ENCODE measurements around the gene BHMT2. TPM values are rescaled to one million over a fixed set of nuclear protein-coding genes. Genes with fewer than 3 reads are reported as not detected.

Gene BHMT2
- total RNA-seq, 1 experiment from 2014 or later, result not detected

- no peak overlapping the region for H2AFZ ChIP-seq (ENCODE audit: low read length)
- H3K9me3 ChIP-seq (ENCODE audit: low read length), result no peaks in the 10 kb centered on the region
- H3K9ac ChIP-seq (ENCODE audit: low read length), result no peak overlapping the region
- H3K4me3 ChIP-seq (ENCODE audit: low read length), result no peak overlapping the region
- H3K4me1 ChIP-seq (ENCODE audit: low read length), result no peaks in the 10 kb centered on the region
- no peak for DNase-seq
- no peaks in the 10 kb centered on the region for H3K27me3 ChIP-seq (ENCODE audit: low read length)
- H3K9me2 ChIP-seq (replicated peaks; ENCODE audit: insufficient read depth, low read length), result no peaks in the 10 kb centered on the region
- H4K20me1 ChIP-seq (ENCODE audit: insufficient read depth, low read depth, low read length), result no peaks in the 10 kb centered on the region
- H3K79me2 ChIP-seq (ENCODE audit: low read length), result no peaks in the 10 kb centered on the region
- H3K36me3 ChIP-seq (ENCODE audit: insufficient read depth, low read length), result no peaks in the 10 kb centered on the region
- no peak overlapping the region for H3K27ac ChIP-seq (ENCODE audit: low read length)
- H3K4me2 ChIP-seq (ENCODE audit: low read depth, low read length, poor library complexity, severe bottlenecking), result no peak overlapping the region
Observed at GRCh38 chr5:79111960-79112702, 42.6 kb downstream of the BHMT2 start.

GRCh38 chr5:79112703-79113058 lies 43.1 kb downstream of the BHMT2 start:
- no peaks in the 10 kb centered on the region for H4K20me1 ChIP-seq (ENCODE audit: insufficient read depth, low read depth, low read length)
- H3K27me3 ChIP-seq (ENCODE audit: low read length), result no peaks in the 10 kb centered on the region
- H2AFZ ChIP-seq (ENCODE audit: low read length), result no peak overlapping the region
- no peak overlapping the region for H3K9ac ChIP-seq (ENCODE audit: low read length)
- H3K4me1 ChIP-seq (ENCODE audit: low read length), result no peaks in the 10 kb centered on the region
- no peak overlapping the region for H3K27ac ChIP-seq (ENCODE audit: low read length)
- no peaks in the 10 kb centered on the region for H3K9me2 ChIP-seq (replicated peaks; ENCODE audit: insufficient read depth, low read length)
- no peak overlapping the region for H3K4me3 ChIP-seq (ENCODE audit: low read length)
- DNase-seq, result no peak
- H3K9me3 ChIP-seq (ENCODE audit: low read length), result no peaks in the 10 kb centered on the region
- no peaks in the 10 kb centered on the region for H3K79me2 ChIP-seq (ENCODE audit: low read length)
- no peaks in the 10 kb centered on the region for H3K36me3 ChIP-seq (ENCODE audit: insufficient read depth, low read length)
- H3K4me2 ChIP-seq (ENCODE audit: low read depth, low read length, poor library complexity, severe bottlenecking), result no peak overlapping the region

DNA sequence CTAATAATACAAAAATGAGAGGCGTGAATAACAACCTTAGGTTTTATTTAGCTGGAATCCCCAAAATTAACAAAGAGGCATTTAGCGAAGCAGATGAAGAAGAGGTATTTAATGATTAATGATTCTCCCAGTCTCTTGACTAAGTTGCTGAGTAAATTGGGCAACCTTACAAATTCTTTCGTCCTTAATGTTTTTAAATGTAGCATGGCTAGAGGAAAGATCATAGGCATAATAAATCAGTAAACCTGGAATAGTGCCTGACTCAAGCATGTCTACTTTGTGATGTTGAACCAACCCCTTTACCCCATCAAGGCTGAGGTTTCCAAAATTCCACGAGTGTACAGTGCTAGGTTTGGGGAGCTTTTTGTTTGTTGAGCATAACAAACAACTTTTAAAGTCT lies 49.9 kb downstream of the BHMT2 start:
- Histone ChIP-seq H3K27me3 (ENCODE audit: low read length) (no peaks in the 10 kb centered on the region), H2AFZ (ENCODE audit: low read length) (no peak overlapping the region), H4K20me1 (ENCODE audit: insufficient read depth, low read depth, low read length) (no peaks in the 10 kb centered on the region), H3K9ac (ENCODE audit: low read length) (no peak overlapping the region), H3K4me3 (ENCODE audit: low read length) (no peak overlapping the region), H3K27ac (ENCODE audit: low read length) (no peak overlapping the region), H3K4me1 (ENCODE audit: low read length) (no peaks in the 10 kb centered on the region), H3K9me2 (replicated peaks; ENCODE audit: insufficient read depth, low read length) (no peaks in the 10 kb centered on the region), H3K9me3 (ENCODE audit: low read length) (no peaks in the 10 kb centered on the region), H3K79me2 (ENCODE audit: low read length) (no peaks in the 10 kb centered on the region), H3K4me2 (ENCODE audit: low read depth, low read length, poor library complexity, severe bottlenecking) (no peak overlapping the region), H3K36me3 (ENCODE audit: insufficient read depth, low read length) (no peaks in the 10 kb centered on the region)
- DNase-seq, result peak; percentile 10

DNA sequence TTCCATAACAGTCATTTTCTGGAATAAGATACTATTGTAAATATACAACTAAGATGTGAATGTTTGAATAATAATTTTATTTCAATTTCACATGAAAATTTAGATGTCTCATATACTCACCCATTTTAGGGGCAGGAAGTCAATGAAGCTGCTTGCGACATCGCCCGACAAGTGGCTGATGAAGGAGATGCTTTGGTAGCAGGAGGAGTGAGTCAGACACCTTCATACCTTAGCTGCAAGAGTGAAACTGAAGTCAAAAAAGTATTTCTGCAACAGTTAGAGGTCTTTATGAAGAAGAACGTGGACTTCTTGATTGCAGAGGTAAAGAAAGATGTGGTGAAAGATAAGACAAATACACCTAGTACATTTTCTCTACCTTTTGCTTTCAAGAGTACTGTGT lies 50.7 kb downstream of the BHMT2 start:
- H3K9ac ChIP-seq (ENCODE audit: low read length), result no peak overlapping the region
- H3K27me3 ChIP-seq (ENCODE audit: low read length), result no peaks in the 10 kb centered on the region
- no peaks in the 10 kb centered on the region for H3K4me1 ChIP-seq (ENCODE audit: low read length)
- H3K4me2 ChIP-seq (ENCODE audit: low read depth, low read length, poor library complexity, severe bottlenecking), result no peak overlapping the region
- no peak overlapping the region for H2AFZ ChIP-seq (ENCODE audit: low read length)
- H3K9me2 ChIP-seq (replicated peaks; ENCODE audit: insufficient read depth, low read length), result no peaks in the 10 kb centered on the region
- no peak overlapping the region for H3K27ac ChIP-seq (ENCODE audit: low read length)
- no peaks in the 10 kb centered on the region for H3K79me2 ChIP-seq (ENCODE audit: low read length)
- no peak overlapping the region for H3K4me3 ChIP-seq (ENCODE audit: low read length)
- no peaks in the 10 kb centered on the region for H3K9me3 ChIP-seq (ENCODE audit: low read length)
- no peaks in the 10 kb centered on the region for H4K20me1 ChIP-seq (ENCODE audit: insufficient read depth, low read depth, low read length)
- DNase-seq, result peak; percentile 37
- H3K36me3 ChIP-seq (ENCODE audit: insufficient read depth, low read length), result no peaks in the 10 kb centered on the region

- Histone ChIP-seq H3K27ac (ENCODE audit: low read length) (no peak overlapping the region), H3K36me3 (ENCODE audit: insufficient read depth, low read length) (no peaks in the 10 kb centered on the region), H3K9me3 (ENCODE audit: low read length) (no peaks in the 10 kb centered on the region), H4K20me1 (ENCODE audit: insufficient read depth, low read depth, low read length) (no peaks in the 10 kb centered on the region), H3K4me2 (ENCODE audit: low read depth, low read length, poor library complexity, severe bottlenecking) (no peak overlapping the region), H3K9ac (ENCODE audit: low read length) (no peak overlapping the region), H3K9me2 (replicated peaks; ENCODE audit: insufficient read depth, low read length) (no peaks in the 10 kb centered on the region), H2AFZ (ENCODE audit: low read length) (no peak overlapping the region), H3K4me3 (ENCODE audit: low read length) (no peak overlapping the region), H3K27me3 (ENCODE audit: low read length) (no peaks in the 10 kb centered on the region), H3K4me1 (ENCODE audit: low read length) (no peaks in the 10 kb centered on the region), H3K79me2 (ENCODE audit: low read length) (no peaks in the 10 kb centered on the region)
- DNase-seq, result peak; percentile 35
Observed at GRCh38 chr5:79122973-79123372, 53.4 kb downstream of the BHMT2 start.

DNA sequence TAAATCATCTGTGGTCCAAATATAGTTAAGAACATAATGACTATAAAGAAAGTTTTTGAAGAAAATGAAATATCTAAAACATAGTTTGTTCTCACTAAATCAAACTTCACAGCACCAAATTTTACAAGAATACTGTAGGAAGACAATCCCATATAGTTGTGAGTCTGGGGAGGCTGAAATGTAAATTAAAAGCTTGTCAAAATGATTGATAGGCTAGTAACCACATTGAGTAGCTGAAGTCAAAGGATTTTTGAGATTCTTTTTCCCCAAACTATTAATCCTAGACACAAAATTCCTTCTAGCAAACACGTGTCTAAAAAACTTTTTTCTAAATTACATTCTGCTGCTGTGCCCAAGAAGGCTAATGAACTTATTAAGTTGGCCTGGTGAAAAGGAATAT lies 55.0 kb downstream of the BHMT2 start:
- no peak overlapping the region for H2AFZ ChIP-seq (ENCODE audit: low read length)
- H3K9me2 ChIP-seq (replicated peaks; ENCODE audit: insufficient read depth, low read length), result no peaks in the 10 kb centered on the region
- no peak for DNase-seq
- H3K36me3 ChIP-seq (ENCODE audit: insufficient read depth, low read length), result no peaks in the 10 kb centered on the region
- H3K4me1 ChIP-seq (ENCODE audit: low read length), result no peaks in the 10 kb centered on the region
- H4K20me1 ChIP-seq (ENCODE audit: insufficient read depth, low read depth, low read length), result no peaks in the 10 kb centered on the region
- no peak overlapping the region for H3K27ac ChIP-seq (ENCODE audit: low read length)
- no peak overlapping the region for H3K4me2 ChIP-seq (ENCODE audit: low read depth, low read length, poor library complexity, severe bottlenecking)
- H3K27me3 ChIP-seq (ENCODE audit: low read length), result no peaks in the 10 kb centered on the region
- H3K79me2 ChIP-seq (ENCODE audit: low read length), result no peaks in the 10 kb centered on the region
- H3K4me3 ChIP-seq (ENCODE audit: low read length), result no peak overlapping the region
- no peaks in the 10 kb centered on the region for H3K9me3 ChIP-seq (ENCODE audit: low read length)
- H3K9ac ChIP-seq (ENCODE audit: low read length), result no peak overlapping the region

GRCh38 chr5:79130781-79131180 lies 61.2 kb downstream of the BHMT2 start:
- Histone ChIP-seq H3K9ac (ENCODE audit: low read length) (no peak overlapping the region), H3K4me2 (ENCODE audit: low read depth, low read length, poor library complexity, severe bottlenecking) (no peak overlapping the region), H2AFZ (ENCODE audit: low read length) (no peak overlapping the region), H3K4me1 (ENCODE audit: low read length) (no peaks in the 10 kb centered on the region), H4K20me1 (ENCODE audit: insufficient read depth, low read depth, low read length) (no peaks in the 10 kb centered on the region), H3K36me3 (ENCODE audit: insufficient read depth, low read length) (no peaks in the 10 kb centered on the region), H3K79me2 (ENCODE audit: low read length) (no peaks in the 10 kb centered on the region), H3K27ac (ENCODE audit: low read length) (no peak overlapping the region), H3K4me3 (ENCODE audit: low read length) (no peak overlapping the region), H3K27me3 (ENCODE audit: low read length) (no peaks in the 10 kb centered on the region), H3K9me3 (ENCODE audit: low read length) (no peaks in the 10 kb centered on the region), H3K9me2 (replicated peaks; ENCODE audit: insufficient read depth, low read length) (no peaks in the 10 kb centered on the region)
- no peak for DNase-seq

- H3K9ac ChIP-seq (ENCODE audit: low read length), result no peak overlapping the region
- no peaks in the 10 kb centered on the region for H3K9me2 ChIP-seq (replicated peaks; ENCODE audit: insufficient read depth, low read length)
- H3K36me3 ChIP-seq (ENCODE audit: insufficient read depth, low read length), result no peaks in the 10 kb centered on the region
- no peaks in the 10 kb centered on the region for H3K9me3 ChIP-seq (ENCODE audit: low read length)
- H3K27ac ChIP-seq (ENCODE audit: low read length), result no peak overlapping the region
- H3K4me3 ChIP-seq (ENCODE audit: low read length), result no peak overlapping the region
- H2AFZ ChIP-seq (ENCODE audit: low read length), result no peak overlapping the region
- peak; percentile 82 for DNase-seq
- no peaks in the 10 kb centered on the region for H3K79me2 ChIP-seq (ENCODE audit: low read length)
- no peaks in the 10 kb centered on the region for H4K20me1 ChIP-seq (ENCODE audit: insufficient read depth, low read depth, low read length)
- H3K4me1 ChIP-seq (ENCODE audit: low read length), result no peaks in the 10 kb centered on the region
- no peak overlapping the region for H3K4me2 ChIP-seq (ENCODE audit: low read depth, low read length, poor library complexity, severe bottlenecking)
- no peaks in the 10 kb centered on the region for H3K27me3 ChIP-seq (ENCODE audit: low read length)
Observed at GRCh38 chr5:79133121-79133656, 63.6 kb downstream of the BHMT2 start.

Data from Karpas-422 (cell line).